Fibroblast of skin of right quadriceps (primary cell): ENCODE measurements around the gene CD1B.
"Not testable (repeated sequence)": the region's sequence is repeated elsewhere in the genome, so short reads cannot be mapped to it uniquely, and the experiment has no call there.

ENCODE experiments used
- DNase-seq: peaks from one replicate; pipeline ENCODE4 v3.0.0-alpha.2; 2013

CD1B gene

DNA sequence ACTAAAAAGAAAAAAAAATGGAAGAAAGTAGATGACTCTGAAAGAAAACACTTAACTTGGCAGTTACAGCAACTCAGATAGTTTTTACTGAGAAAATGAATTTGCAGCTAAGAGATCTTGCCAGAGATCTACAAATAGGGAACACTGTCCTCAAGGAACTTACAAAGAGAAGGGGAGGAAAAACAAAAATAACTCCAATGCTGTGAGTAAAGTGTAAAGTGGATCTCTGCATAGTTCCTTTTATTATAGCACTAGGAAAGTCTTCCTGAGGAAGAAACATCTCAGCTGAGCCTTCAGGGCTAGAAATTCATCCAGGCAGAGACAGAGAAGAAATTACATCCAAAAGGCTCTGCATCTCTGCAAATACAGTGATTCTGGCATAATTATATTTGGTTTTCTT, 3.9 kb downstream of the CD1B start:
- DNase-seq, result no peak

DNA sequence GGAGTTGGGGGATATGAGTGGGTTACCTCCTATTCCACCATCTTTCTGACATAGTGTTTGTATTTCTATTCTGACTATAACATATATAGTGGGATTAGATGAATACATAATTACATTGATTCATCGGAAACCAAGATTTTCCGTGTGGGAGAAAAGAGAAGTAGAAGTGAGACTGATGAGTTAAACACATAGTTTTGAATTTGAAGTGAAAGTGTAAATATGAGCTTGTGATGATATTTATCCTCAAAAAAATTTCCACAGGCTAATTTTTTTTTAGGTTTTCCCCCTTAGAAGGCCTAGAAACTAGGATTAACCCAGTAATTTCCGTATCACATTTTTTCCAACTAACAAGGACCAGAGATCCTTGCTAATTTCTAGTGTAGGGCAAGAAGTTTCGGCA, 6.9 kb downstream of the CD1B start:
- DNase-seq, result no peak

DNA sequence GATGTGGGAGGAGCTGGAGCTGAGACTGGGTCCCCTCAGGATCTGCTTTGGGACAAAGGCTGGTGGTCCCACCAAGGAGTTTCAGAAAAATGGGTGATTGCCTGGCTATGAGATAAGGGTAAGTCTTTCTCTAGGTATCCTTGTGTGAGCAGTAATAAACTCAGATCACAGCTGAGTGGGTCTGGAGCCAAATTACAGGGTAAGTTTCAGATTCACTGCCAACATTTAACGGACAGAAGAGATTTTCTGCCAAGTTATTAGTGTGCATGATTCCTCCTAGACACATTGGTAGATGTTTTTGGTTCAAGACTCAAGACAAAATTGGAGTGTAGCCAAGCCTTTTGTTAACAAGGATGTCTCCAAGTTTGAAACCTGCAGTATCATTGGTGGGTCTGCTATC, 7.5 kb downstream of the CD1B start:
- DNase-seq, result no peak

DNA sequence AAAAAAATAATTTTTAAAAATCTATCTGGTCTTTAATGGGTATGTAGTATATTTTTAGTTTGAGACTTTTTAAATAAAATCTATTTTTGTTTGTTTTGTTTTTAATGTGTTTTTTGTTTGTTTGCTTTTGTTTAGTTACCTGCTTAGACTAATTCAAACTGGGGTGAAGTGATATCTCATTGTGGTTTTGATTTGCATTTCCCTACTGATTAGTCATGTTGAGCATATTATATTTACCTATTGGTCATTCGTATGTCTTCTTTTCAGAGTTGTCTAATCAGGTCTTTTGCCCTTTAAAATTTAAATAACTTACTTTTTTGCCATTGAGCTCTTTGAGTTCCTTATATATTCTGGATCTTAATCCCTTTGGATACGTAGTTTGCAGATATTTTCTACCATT, 20.3 kb downstream of the CD1B start:
- no peak for DNase-seq

DNA sequence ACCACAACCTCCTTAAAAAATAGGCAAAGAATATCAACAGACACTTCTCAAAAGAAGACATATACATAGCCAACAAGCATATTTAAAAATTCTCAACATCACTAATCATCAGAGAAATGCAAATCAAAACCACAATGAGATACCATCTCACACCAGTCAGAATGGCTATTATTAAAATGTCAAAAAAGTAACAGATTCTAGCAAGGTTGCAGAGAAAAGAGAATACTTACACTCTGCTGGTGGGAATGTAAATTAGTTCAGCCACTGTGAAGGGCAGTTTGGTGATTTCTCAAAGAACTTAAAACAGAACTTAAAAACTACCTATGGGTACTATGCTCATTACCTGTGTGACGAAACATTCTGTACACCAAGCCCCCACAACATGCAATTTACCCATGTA, 20.7 kb downstream of the CD1B start:
- DNase-seq, result no peak

DNA sequence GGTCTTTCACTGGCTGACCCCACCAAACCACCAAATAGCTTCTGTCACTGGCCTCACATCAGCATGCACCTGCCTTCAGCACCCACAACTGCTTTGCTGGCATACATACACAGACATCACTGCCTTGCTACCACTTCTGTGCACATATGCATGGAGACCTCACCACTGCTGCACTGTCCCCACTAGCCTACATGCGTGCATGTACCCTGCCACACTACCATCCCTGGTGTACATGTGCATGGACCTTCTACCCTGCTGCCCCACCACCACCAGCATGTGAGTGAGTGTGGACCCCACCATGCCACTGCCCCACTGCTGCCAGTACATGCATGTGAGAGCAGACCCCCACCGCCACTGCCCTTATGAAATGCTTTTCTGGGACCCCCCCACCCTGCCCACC, 35.5 kb downstream of the CD1B start:
- DNase-seq, result no peak

DNA sequence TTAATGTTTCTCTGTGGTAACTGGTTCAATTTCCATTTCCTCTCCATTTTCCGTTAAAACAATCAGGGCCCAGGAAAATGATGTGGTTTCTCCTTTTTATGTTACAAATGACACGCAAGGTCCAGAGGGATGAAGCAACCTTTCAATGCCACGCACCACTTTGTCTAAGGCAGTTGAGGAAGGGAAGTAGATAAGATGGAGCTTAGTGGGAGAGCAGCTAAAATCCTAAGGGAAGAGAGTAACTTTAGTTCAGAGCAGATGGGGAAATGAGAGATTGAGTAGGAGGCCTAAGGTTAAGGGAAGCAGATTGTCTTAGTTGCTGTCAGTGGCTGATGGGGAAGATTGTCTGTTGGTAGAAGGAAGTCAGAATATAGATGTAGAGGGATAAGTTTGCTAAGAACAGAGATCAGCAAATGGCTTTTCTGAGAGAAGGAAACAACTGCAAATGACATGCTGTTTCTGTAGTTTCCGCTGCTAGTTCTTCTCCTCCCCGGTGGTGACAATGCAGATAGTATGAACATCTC, 40.9 kb downstream of the CD1B start:
- DNase-seq, result no peak

DNA sequence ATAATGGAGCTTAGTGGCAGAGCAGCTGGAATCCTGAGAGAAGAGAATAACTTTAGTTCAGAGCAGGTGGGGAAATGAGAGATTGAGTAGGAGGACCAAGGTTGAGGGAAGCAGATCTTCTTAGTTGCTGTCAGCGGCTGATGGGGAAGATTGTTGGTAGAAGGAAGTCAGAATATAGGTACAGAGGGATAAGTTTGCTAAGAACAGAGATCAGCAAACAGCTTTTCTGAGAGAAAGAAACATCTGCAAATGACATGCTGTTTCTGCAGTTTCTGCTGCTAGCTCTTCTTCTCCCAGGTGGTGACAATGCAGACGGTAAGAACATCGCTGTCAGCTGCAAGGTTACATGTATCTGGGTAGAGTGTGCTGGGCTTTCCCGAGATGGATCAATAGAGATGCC, 41.5 kb downstream of the CD1B start, which contains the start of gene CD1C:
CD1C (plus strand) TSS at position 113 of the 400 bp plus-strand sequence; CDS start at position 255, 142 bp downstream.
- DNase-seq, result no peak

DNA sequence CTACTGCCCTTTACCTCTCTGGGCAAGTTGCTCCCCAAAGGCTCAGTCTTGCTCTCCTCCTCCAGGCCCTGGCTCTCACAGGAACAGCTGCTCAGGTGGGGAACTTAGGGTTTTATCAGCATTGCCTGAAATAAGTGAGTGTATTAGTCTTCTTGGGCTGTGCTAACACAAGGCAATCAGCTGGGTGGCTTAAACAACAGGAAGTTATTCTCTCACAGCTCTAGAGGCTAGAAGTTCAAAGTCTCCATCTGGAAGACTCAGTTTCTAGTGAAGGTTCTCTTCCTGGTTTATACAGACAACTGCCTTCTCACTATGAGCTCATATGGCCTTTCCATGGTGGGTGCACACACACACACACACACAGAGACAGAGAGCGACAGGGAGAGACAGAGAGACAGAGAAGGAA, 44.4 kb downstream of the CD1B start:
- no peak for DNase-seq

DNA sequence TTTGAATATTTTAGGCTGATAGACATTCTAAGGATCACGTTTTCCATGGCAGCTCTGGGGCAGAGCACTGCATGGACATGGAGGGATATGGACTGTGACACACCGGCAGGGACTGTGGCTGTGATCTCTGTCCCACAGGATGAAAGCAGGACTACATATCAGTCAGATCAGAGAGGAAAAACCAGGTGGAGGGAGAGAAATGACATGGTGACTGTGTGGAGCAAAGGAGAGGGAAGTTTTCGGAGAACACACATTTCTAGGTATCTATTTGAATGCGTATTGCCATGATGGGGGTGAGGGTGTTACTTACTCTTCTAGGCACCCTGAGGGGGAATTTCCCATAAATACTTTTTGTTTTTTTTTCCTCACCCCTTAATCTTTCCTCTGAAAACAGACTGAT, 44.8 kb downstream of the CD1B start:
- DNase-seq, result no peak

DNA sequence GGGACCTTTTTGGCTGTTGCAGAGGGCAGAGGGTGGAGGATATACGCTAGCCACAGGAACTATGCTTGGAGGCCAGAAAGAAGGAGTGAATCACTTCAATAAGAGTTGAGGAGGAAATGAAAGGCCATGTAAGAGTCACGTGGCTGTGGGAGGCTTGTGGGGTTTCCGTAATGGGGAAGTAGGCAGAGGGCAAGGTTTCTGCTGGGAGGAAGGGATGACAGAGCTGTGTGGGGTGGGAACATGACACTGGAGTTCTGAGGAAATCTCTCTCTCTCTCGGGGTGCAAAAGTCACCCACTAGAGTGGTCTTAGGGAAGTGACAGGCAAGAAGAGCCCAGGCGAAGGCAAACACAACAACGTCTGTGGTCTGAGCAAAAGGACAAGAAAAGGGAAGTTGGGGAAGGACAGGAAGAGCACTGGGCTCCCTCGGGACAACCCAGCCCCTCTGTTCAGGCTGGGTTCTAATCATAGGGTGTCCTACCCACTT, 45.5 kb downstream of the CD1B start:
- no peak for DNase-seq

DNA sequence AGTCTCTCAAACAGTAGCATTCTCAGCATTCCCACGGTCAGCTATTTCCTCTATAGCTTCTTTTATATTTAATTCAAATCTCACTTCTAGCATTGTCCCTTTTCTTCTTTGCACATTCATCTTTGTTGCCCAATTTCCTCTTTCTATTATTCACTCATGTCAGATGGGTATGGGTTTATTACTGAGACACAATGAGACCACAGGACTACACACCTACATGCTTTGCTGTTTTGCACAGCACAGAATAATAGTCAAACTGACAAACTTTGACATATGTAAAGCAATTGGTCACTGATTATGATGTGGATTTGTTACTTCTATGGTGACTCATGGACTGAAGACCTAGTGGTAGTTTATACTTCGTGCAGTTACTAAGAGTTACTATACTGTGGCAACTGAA, 47.4 kb downstream of the CD1B start:
- DNase-seq, result no peak

DNA sequence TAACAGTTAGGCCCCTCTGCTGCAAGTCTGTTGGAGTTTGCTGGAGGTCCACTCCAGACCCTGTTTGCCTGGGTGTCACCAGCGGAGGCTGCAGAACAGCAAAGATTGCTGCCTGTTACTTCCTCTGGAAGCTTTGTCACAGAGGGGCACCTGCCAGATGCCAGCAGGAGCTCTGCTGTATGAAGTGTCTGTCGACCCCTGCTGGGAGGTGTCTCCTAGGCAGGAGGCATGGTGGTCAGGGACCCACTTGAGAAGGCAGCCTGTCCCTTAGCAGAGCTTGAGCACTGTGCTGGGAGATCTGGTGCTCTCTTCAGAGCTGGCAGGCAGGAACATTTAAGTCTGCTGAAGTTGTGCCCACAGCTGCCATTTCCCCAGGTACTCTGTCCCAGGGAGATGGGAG, 48.9 kb downstream of the CD1B start:
- DNase-seq, result not testable (repeated sequence)
